Sigmoid colon (tissue), 7 donors: ENCODE measurements around the gene LMO2. TPM values are rescaled to one million over a fixed set of nuclear protein-coding genes. Genes with fewer than 3 reads are reported as not detected.

Experiments used
- DNase-seq: peaks from one replicate; pipeline ENCODE4 v3.0.0-alpha.2; 2019
- H3K27ac ChIP-seq, 4 donors: fragments of 200-600 bp; sonication (generic); one replicate each; pipeline ENCODE4 v1.5.1; 2016 to 2019; ENCODE audit warnings: mild to moderate bottlenecking in 1 of 4
- H3K27me3 ChIP-seq, 3 donors: fragments of 200-600 bp; sonication (generic); one replicate each; pipeline ENCODE4 v1.5.1; 2019; ENCODE audit warnings: mild to moderate bottlenecking in 1 of 3
- H3K36me3 ChIP-seq, 4 donors: fragments of 200-600 bp; sonication (generic); one replicate each; pipeline ENCODE4 v1.5.1; 2016 to 2019
- H3K4me1 ChIP-seq, 4 donors: fragments of 200-600 bp; sonication (generic); one replicate each; pipeline ENCODE4 v1.5.1; 2017 to 2019
- H3K4me3 ChIP-seq, 4 donors: fragments of 200-600 bp; sonication (generic); one replicate each; pipeline ENCODE4 v1.5.1; 2017 to 2019; ENCODE audit warnings: mild to moderate bottlenecking in 2 of 4, moderate library complexity in 1 of 4
- H3K9me3 ChIP-seq, 4 donors: fragments of 200-600 bp in 3 of 4; sonication (generic) in 3 of 4; one replicate each; pipeline versions ENCODE4 v1.5.1 to v1.6.1; 2013 to 2019
- EP300 ChIP-seq, 4 donors: sonication (generic); formaldehyde crosslinking; IDR thresholded peaks; one replicate each; pipeline ENCODE4 v1.6.1; 2017; ENCODE audit warnings: antibody characterized with exemption in 4 of 4
- POLR2A ChIP-seq, 2 donors: fragments of 450-650 bp; IDR thresholded peaks; one replicate each; pipeline ENCODE4 v1.6.1; 2016; ENCODE audit warnings: antibody characterized with exemption in 2 of 2, mild to moderate bottlenecking in 2 of 2, moderate library complexity in 2 of 2
- POLR2AphosphoS5 ChIP-seq, 4 donors: sonication (generic); formaldehyde crosslinking; IDR thresholded peaks; one replicate each; pipeline ENCODE4 v1.6.1; 2017; ENCODE audit warnings: antibody characterized with exemption in 4 of 4
- WGBS, 2 donors: extraction: QIAGEN DNeasy Blood & Tissue Kit; methylation state at CpG; one replicate each; pipeline ENCODE4 v1.1.7; 2013; 5-methylcytosine and 5-hydroxymethylcytosine counted together
- intact Hi-C: fragments of 100-400 bp; cut with DNase I; formaldehyde crosslinking; loops from one replicate; pipeline ENCODE4 v1.15.1; 2023
- polyA plus RNA-seq, 3 donors: library from polyadenylated mRNA; stranded (reverse); fragments of 200-250 nt; gene quantifications; one replicate each; pipeline ENCODE4 v1.2.3, GENCODE V29; 2013
- total RNA-seq, 4 donors: library from RNA; depleted of rRNA; stranded (reverse); fragments of >200 nt; gene quantifications; one replicate each; pipeline ENCODE4 v1.1.0, GENCODE V29; 2016
- TF ChIP-seq, protein P1 (sequence below), 4 experiments: fragments of 450-650 bp in 3 of 4; fragments of 200-600 bp in 1 of 4; IDR thresholded peaks; one replicate each; pipeline ENCODE4 v1.5.1; 2016 to 2019; ENCODE audit warnings: antibody characterized with exemption in 4 of 4, mild to moderate bottlenecking in 3 of 4, moderate library complexity in 2 of 4
- donor health status: healthy with polysubstance abuse.
- donor health status: Bipolar disorder and iron deficiency.
- donor health status: healthy.

LMO2 gene
- total and polyA plus RNA-seq, 7 donors, result 4.9 to 19.8 (median 12.3) TPM

DNA sequence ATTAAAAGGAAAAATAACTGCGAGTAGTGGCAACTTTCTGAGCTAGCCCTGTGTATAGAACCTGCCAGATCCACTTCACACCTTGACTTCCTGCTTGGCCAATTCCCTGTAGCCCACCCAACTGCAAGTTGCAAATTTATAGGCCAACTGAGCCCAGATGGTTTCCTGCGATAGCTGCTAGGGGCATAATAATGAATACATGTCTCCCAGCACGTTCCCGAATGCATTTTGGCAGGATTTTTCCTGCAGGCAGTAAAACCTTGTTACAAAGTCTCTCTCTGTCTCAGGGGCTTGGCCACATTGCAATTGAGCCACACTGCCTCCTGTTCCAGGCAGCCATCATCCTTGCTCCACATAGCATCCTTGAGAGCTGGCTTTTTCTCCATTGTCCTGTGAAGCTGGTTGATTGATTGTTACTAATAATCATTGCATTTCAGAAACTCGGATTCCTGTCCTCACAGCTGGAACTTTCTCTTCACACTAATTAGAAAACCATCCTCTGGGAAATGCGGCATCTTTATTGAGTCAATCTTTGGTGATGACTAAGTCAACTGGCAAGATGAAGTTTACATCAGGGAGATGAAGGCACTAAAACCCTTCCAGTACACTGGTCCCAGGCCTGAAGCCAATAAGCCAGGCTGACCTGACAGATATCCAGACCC lies 18.6 kb upstream of the LMO2 start:
- WGBS, 2 donors, result 70 to 72% methylated on average over 6 of the region's 6 CpGs
- Histone ChIP-seq H3K27ac (no peak overlapping the region), H3K36me3 (no peaks in the 10 kb centered on the region), H3K27me3 (no peaks in the 10 kb centered on the region), H3K9me3 (peaks cover 0 to 6% (median 3%) of the 10 kb centered on the region in 4 donors), H3K4me1 (no peaks in the 10 kb centered on the region), H3K4me3 (no peak overlapping the region)
- no peak for TF ChIP-seq POLR2AphosphoS5 (IDR thresholded peaks at IDR 0.05)
- no peak for TF ChIP-seq EP300 (IDR thresholded peaks at IDR 0.05)
- TF ChIP-seq, protein P1, sequence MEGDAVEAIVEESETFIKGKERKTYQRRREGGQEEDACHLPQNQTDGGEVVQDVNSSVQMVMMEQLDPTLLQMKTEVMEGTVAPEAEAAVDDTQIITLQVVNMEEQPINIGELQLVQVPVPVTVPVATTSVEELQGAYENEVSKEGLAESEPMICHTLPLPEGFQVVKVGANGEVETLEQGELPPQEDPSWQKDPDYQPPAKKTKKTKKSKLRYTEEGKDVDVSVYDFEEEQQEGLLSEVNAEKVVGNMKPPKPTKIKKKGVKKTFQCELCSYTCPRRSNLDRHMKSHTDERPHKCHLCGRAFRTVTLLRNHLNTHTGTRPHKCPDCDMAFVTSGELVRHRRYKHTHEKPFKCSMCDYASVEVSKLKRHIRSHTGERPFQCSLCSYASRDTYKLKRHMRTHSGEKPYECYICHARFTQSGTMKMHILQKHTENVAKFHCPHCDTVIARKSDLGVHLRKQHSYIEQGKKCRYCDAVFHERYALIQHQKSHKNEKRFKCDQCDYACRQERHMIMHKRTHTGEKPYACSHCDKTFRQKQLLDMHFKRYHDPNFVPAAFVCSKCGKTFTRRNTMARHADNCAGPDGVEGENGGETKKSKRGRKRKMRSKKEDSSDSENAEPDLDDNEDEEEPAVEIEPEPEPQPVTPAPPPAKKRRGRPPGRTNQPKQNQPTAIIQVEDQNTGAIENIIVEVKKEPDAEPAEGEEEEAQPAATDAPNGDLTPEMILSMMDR (IDR thresholded peaks at IDR 0.05), result no peak
- TF ChIP-seq POLR2A (IDR thresholded peaks at IDR 0.05), result no peak
- no peak for DNase-seq
- intact Hi-C loops, result no loop called here

DNA sequence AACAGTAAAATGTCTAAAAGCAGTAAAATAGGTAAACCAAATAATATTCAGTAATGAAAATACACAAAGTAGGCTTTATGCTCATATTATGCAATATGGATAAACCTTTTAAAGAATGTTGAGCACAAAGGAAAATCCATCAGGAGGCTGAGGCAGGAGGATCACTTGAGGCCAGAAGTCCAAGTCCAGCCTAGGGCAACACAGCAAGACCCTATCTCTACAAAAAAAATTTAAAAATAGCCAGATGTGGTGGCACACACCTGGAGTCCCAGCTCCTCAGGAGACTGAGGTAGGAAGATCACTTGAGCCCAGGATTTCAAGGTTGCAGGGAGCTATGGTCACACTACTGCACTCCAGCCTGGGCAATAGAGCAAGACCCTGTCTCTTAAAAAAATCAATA lies 17.7 kb upstream of the LMO2 start:
- DNase-seq, result no peak
- Histone ChIP-seq H3K36me3 (no peaks in the 10 kb centered on the region), H3K4me1 (no peaks in the 10 kb centered on the region), H3K27ac (no peak overlapping the region), H3K9me3 (peaks cover 0 to 6% (median 3%) of the 10 kb centered on the region in 4 donors), H3K4me3 (no peak overlapping the region), H3K27me3 (no peaks in the 10 kb centered on the region)
- no peak for TF ChIP-seq POLR2AphosphoS5 (IDR thresholded peaks at IDR 0.05)
- TF ChIP-seq POLR2A (IDR thresholded peaks at IDR 0.05), result no peak
- TF ChIP-seq EP300 (IDR thresholded peaks at IDR 0.05), result no peak
- TF ChIP-seq, protein P1 (IDR thresholded peaks at IDR 0.05), result no peak
- intact Hi-C loops, result no loop called here

GRCh38 chr11:33909150-33909549 lies 17.3 kb upstream of the LMO2 start:
- TF ChIP-seq, protein P1 (IDR thresholded peaks at IDR 0.05), result no peak
- TF ChIP-seq EP300 (IDR thresholded peaks at IDR 0.05) (no peak), POLR2A (IDR thresholded peaks at IDR 0.05) (no peak), POLR2AphosphoS5 (IDR thresholded peaks at IDR 0.05) (no peak)
- H3K4me3 ChIP-seq, result no peak overlapping the region
- WGBS, 2 donors, result 28 to 71% methylated on average over 3 of the region's 3 CpGs

DNA sequence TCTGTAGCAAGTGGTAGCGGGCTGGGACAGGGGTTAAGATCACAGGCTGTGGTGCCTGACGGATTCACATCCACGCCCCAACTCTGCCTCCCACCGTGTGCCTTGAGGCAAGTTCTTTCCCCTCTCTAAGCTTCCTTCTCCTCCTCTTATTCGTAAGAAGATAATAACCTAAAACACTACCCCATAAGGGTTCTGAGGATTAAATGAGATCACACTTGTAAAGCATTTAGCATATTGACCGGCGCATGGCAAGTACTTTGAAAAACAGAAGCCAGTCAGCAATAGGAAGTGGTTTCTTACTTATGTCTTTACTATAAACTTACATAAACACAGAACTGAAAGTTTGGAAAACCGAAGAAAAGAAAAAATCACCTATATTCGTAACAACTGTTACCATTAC lies 15.5 kb upstream of the LMO2 start:
- TF ChIP-seq POLR2AphosphoS5 (IDR thresholded peaks at IDR 0.05), result no peak
- TF ChIP-seq, protein P1 (IDR thresholded peaks at IDR 0.05), result no peak
- TF ChIP-seq POLR2A (IDR thresholded peaks at IDR 0.05), result no peak
- TF ChIP-seq EP300 (IDR thresholded peaks at IDR 0.05), result no peak
- no peaks in the 10 kb centered on the region for H3K27me3 ChIP-seq
- intact Hi-C loops, result no loop called here
- H3K36me3 ChIP-seq, result no peaks in the 10 kb centered on the region
- no peak overlapping the region for H3K4me3 ChIP-seq
- H3K27ac ChIP-seq, result no peak overlapping the region
- DNase-seq, result no peak
- no peaks in the 10 kb centered on the region for H3K9me3 ChIP-seq
- 58 to 67% methylated on average over 9 of the region's 9 CpGs for WGBS, 2 donors
- no peaks in the 10 kb centered on the region for H3K4me1 ChIP-seq

More at GRCh38 chr11:33909150-33909549, 17.3 kb upstream of the LMO2 start:
- H3K9me3 ChIP-seq, result peaks cover 0 to 6% (median 3%) of the 10 kb centered on the region in 4 donors
- H3K27me3 ChIP-seq, result no peaks in the 10 kb centered on the region
- no peak for DNase-seq
- no peaks in the 10 kb centered on the region for H3K4me1 ChIP-seq
- H3K36me3 ChIP-seq, result no peaks in the 10 kb centered on the region
- no peak overlapping the region for H3K27ac ChIP-seq
- intact Hi-C loops, result no loop called here
